ENCODE measurements around the gene BFSP1.

BFSP1 gene

DNA sequence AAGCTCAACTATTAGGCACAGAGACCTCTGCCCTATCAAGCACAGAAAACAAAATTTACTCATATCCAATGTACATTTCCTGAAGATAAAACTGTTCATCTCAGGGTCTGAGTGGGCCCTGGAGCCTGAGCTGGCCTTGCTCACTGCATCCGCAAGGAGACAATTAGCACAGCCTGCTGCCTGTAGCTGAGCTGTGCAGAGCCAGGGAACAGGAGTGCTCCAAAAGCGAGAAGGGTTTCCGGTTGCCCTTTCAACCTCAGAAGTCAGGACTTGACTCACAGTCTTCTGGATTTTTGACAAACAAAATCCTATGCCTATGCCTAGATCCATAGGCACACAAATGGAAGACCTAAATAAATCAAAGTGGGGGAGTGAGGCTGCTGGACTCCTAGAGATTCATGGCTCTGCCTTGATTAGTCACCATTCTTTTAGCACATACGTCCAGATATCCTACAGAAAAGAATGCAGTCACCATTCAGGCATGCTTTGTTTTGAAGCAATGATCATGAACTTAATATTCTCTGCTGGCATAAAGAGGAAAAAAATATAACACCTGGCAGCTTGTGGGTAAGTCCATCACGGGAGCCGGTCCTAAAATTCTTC lies 73.5 kb downstream of the BFSP1 start:
- no peak for DNase-seq

DNA sequence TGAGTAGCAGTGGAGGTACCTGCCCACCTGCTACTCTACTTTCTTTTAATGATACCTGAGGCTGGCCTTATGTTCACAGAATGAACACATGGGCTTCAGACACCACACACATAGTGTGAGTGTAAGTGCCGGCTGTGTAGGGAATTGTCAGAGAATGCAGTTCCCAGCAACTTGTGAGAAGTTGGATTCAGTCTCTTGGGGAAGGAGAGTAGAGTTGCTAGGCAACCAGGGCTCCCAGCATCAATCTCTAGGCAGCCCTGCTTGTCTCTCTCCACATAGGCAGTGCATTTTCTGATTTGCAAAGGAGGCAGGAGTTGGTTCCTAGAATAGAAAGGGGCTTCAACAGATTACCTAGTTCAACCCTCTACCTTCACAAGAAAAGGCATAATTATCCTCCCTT lies 74.1 kb downstream of the BFSP1 start:
- no peak for DNase-seq

- no peak for DNase-seq
These were observed 74.9 kb downstream of the BFSP1 start for GRCh38 chr20:17456279-17456678.

GRCh38 chr20:17453592-17453991 lies 77.6 kb downstream of the BFSP1 start:
- no peak for DNase-seq

DNA sequence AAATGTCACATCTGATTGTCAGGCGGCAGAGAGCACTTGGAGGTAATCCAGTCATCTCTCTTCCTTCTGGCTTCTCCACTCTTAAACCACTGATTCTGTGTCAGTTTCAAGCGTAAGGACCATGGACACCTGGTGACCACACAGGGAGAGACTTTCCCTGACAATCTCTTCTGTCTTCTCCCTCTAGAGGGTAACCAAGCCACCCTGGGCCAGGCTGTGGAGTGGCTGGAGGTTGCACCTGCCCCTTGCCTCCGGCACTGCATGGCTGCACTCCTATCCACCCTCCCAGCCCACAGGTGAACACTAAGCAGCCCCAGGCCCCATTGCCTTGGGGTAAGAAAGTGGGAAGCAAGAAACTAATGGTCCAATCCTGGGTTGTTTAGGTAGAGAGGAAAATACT lies 78.7 kb downstream of the BFSP1 start:
- DNase-seq, result no peak

DNA sequence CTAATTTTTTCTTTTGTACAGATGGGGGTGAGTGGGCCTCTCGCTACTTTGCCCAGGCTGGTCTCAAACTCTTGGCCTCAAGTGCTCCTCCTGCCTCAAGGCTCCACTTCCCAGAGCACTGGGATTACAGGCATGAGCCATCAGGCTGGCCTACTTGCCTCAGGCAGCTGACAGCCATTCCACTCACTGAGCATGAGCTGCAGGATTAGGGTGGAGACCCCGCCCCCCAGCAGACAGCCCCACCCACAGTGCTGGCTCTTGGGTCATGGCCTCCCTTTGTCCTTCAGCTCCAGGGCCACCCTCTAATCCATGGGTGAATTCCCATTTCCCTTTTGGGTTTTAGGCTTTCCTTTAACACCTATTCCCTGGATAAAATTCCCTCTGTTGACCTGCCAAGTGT lies 82.1 kb downstream of the BFSP1 start:
- no peak for DNase-seq

DNA sequence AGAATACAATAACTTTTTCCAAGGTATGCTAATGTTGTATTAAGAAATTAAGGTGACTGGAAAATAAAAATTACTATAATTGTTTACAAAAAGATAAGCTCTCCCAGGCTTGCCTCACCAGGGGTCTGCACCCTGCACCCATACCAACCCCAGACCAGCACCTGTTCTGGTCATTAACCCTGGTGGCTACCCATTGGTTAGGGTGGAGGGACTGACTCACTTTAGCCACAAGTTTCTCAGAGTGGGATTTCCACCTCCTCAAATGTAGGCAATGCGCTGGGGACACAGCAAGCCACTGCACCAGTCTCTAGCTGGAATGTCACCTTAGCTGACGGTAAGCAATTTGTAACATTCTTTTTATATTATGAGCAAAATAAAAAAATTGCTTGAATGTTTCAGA lies 83.1 kb downstream of the BFSP1 start:
- DNase-seq, result no peak

- no peak for DNase-seq
These were observed 85.0 kb downstream of the BFSP1 start for GRCh38 chr20:17446171-17446570.

- no peak for DNase-seq
These were observed 85.6 kb downstream of the BFSP1 start for GRCh38 chr20:17445543-17445942.

DNA sequence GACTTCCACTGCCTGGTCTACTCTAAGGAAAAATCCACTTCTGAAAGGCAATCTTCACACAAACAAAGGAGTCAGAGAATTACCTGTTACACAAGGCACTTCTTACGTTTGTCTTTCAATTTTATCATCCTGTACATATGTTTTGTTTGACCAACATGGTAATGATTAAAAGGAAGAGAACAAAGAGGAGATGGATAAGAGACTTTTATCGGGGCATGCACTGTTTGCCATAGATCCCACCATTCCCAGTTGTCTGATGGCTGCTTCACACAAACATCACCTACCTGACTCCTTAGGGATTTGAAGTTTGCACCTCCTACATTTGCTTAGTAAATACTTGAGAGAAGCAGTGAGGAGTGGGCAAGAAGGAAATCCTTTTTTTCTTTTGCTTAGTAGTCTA lies 87.1 kb downstream of the BFSP1 start:
- no peak for DNase-seq

Data from NCI-H2171 (cell line).